NB4 (cell line): ENCODE data around the gene FIG4.

Source experiments
- CTCF ChIP-seq: IDR thresholded peaks from one replicate; pipeline ENCODE4 v1.5.1; 2012; ENCODE audit warnings: low read depth, low read length
- POLR2A ChIP-seq: IDR thresholded peaks from 2 replicates; pipeline ENCODE4 v1.6.1; 2011; ENCODE audit warnings: mild to moderate bottlenecking; ENCODE audit not compliant: insufficient read length; ENCODE audit errors: extremely low read depth
- TF ChIP-seq, protein P1 (sequence below): IDR thresholded peaks from 2 replicates; pipeline ENCODE4 v1.6.1; 2011; ENCODE audit warnings: low read depth, low read length

DNA sequence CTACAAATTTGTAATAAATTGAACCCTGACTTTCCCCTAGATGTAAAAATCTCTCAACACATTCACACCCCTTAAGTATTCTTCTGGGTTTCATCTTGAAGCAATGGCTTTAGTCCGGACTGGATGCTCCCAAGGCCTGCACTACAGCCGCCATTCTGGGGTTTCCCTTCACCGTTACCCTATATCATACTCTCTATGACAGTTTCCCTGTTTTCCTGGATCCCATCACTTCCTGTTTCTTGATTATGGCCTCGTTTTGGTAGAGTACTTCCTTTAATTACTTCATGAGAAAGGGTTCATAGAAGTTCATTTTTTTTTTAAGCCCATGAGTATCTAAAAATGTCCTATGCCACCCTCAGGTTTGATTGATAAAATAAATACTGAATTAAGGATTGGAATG, 11.7 kb downstream of the FIG4 start:
- TF ChIP-seq CTCF = no peak
- no peak for TF ChIP-seq POLR2A
- TF ChIP-seq, protein P1, sequence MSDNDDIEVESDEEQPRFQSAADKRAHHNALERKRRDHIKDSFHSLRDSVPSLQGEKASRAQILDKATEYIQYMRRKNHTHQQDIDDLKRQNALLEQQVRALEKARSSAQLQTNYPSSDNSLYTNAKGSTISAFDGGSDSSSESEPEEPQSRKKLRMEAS = no peak
